SHP77 (cell line): Measurements from ENCODE around the gene SLC1A7.

Experiments
- DNase-seq, 2 experiments: peaks; one replicate each; lab custom pipeline; 2025; lab: John Stamatoyannopoulos, UW

SLC1A7 gene

DNA sequence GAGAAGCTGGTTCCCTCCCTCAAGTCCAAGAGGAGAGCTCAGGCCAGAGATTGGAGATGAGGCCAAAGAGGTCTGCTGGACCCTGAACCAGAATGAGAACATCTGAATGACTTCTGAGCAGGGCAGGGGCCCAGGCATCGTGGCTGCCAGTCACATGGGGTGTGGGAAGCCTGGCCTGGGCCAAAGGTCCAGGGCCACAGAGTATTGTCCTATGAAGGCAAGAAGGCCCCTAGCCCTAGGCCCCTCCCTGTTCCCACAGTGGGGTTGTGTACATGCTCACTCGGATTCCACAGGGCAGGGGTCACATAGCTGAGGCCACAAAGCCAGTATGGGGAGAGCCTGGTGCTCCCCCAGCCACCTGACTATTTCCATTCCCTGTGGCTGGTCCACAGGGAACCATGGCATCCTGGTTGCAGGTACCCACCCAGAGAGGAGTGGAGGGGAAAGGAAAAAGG lies 18.5 kb upstream of the SLC1A7 start:
- no peak for DNase-seq

DNA sequence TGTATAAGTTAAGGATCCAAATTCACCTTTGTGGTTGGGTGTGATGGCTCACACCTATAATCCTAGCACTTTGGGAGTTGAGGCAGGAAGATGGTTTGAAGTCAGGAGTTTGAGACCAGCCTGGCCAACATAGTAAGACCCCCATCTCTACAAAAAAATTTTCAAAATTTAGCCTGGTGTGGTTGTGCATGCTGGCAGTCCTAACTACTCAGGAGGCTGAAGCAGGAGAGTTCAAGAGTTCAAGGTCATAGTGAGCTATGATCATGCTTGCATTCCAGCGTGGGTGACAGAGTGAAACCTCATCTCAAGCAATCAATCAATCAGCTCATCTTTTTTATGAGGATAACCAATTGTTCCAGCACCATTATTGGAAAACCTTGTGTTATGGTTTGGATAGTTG lies 16.5 kb upstream of the SLC1A7 start:
- no peak for DNase-seq

DNA sequence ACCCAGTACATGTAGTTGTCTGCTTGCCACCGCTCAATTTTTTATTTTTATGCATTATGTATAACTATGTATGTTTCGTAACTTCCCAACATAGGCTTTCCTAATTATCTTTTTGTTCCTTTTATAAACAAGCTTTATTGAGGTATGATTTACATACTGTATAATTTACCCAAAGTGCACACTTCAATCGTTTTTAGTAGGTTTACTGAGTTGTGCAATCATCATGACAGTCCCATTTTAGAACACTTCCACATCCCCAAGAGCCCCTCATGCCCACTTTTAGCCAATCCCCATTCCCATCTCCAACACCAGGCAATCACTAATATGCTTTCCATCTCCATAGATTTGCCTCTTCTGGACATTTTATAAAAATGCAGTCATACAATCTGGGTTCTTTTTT lies 14.3 kb upstream of the SLC1A7 start:
- no peak for DNase-seq

DNA sequence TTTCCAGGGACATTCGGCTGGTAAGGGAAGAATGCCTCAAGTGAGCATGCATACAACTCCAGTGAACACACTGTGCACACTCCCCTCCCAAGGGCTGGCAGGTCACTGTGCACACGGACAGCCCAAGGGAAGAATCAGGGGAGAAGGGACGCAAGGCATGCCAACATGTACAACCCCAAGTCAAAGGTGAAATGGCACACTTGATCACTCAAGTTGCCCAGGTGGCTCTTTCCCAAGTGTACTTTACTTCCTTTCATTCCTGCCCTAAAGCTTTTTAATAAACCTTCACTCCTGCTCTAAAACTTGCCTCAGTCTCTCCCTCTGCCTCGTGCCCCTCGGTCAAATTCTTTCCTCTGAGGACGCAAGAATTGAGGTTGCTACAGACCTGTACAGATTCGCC lies 13.5 kb upstream of the SLC1A7 start:
- no peak for DNase-seq

DNA sequence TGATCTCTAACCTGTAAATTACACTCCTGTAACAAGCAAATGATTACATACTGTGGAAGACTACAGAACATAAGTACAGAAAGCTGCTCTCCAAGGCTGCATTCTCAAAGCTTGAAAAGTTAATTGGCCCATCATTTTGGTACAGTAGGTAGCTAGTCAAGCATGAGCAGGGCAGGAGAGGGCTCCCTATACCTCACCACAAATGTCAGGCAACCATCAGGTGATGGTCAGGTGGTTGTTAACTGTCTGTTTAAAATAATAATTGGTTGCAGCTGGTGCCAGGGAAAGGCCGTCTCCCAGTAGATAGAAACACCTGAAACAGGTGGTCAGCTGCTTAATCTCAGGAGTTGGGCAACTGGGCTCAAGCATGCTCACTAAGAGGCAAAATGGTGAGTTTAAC lies 13.1 kb upstream of the SLC1A7 start:
- no peak for DNase-seq

DNA sequence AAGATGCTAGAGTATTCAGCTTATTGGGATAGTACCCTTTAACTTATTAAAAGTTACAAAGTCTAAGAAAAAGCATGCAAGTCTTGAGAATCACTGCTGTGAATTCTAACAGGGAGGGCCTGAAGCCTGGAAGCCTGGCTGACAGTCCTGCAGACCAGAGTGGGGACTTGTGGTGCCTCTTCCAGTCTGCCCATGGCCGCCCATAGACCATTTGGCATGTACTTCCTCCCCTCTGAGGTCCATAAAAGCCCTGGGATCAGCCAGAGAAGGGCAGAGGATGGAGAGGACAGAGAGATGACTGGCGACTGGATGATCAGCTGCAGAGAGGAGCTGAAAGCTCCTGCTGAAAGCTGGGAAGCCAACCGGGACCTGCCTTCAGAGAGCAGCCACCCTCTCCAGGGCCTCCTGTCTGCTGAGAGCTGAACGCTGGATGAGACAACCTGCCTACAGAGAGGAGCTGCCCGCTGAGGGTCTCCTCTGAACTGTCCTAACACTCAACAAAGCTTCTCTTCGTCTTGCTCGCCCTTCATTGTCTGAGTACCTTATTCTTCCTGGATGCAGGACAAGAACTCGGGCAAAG lies 12.5 kb upstream of the SLC1A7 start:
- no peak for DNase-seq

DNA sequence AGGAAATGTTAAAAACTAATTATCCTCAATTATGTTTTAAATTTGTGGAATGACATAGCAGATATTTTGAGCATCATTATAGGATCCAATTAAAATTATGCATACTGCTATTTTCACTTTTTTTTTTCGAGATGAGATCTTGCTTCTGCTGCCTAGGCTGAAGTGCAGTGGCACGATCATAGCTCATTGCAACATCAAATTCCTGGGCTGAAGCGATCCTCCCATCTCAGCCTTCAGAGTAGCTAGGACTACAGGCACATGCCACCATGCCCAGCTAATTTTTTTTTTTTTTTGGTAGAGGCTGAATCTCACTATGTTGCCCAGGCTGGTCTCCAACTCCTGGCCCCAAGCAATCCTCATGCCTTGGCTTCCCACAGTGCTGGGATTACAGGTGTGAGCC lies 11.3 kb upstream of the SLC1A7 start:
- no peak for DNase-seq

DNA sequence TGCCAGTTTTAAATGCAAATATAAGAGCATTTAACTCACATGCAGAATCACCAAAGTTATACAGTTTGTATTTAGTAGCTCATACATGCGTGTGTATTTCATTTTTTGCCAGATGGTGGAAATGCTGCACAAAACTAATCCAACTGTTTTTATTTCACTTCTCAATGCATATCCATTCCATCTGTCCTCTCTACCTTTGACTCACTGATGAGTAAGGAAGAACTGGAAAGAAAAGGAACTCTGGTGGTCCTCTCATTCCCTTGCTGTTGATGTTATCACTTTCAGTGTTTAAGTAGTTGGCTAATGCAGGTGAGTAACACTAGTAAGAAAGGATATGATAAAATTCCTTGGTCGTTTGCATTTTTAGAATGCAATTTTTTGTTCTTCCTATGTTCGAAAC lies 5.7 kb upstream of the SLC1A7 start:
- DNase-seq: no peak

DNA sequence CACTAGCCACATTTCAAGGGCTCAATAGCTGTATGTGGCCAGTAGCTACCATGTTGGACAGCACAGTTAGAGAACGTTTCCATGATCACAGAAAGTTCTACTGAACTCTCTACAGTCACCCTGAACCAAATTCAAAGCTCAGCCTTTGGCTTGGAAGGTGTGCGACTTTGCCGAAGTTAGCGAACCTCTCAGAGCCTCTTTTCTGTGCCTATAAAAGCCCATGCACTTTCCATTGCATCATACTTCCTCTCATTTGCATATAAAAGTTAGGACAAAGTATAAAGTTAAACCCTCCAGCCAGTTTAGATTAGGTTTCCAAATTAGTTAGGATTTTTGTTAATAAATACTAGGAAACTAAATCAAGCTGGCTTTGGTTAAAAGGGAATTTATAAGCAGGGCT lies 4.7 kb upstream of the SLC1A7 start:
- DNase-seq: no peak

DNA sequence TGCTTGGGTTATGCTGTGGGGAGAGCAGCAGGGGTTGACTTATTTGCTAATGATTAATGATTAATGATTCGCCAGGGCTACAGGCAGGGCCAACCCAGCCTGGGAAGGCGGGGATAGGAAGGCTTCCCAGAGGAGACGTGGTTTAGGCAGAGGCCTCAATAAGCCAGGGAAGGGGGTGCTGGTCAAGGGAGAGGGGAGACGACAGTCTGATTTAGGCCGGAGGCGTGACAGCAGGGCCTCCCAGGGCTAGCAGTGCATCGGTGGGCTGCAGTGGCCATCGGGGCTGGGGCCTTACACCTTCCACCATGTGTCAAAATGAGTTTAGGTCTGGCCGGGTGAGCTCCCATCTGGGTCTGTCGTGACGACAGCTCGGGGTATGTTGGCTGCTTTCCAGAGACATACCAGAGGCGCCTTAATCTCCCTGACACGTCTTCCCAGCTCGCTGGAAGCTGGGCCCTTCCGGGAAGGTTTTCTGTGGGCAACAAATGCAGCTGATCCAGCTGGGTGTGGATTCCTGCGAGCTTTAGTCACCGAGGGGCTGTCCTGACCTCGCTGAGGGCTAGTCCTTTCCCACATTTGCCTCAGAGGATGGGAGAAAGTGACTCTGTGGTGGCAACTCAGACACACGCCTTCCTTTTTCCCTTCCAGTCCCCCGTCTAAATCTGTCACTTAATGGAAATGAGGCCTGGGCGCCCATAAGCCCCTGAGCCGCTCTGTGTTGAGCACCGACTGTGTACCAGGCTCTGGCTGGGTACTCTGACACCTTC lies 3.7 kb upstream of the SLC1A7 start:
- DNase-seq: no peak

DNA sequence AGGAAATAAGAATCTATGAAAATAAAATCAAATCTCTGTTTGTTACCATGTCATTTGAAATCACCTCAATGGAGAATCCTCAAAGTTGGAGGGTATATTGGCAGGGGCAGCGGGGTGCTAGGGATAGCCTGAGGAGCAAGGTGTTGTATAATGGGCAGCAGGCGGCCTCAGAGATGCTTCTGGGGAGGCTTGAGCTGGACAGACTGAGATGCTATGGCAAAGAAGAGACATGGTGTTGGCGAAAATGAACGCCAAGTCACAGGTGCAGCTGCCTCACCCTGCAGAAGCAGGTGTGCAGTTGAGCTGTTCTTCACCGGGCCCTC lies 3.1 kb upstream of the SLC1A7 start:
- no peak for DNase-seq

DNA sequence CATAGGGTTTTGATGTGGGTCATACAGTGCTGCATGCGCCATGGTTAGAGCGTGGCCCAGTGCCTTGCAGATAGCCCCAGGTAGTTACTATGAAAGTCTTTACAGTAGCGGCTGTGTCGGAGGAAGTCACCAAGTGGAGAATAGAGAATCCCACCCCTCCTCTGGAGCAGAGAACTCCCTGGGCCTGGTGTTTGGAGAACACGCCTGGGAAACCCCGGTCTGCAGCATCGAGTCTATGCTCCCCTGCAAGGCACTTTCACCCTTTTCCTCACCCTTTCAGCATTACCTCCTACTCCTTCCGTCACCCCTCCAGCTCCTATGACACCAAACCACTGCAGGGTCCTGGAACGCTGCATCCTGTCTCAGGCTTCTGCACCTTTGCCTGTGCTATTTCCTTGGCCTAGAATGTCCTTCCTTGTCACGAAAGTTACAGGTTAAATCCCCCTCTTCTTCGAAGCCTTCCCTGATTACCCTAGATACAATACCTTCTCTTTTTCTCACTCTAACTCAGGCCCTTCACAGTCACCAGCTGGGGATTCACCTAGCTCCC lies 2.7 kb upstream of the SLC1A7 start:
- DNase-seq: no peak

DNA sequence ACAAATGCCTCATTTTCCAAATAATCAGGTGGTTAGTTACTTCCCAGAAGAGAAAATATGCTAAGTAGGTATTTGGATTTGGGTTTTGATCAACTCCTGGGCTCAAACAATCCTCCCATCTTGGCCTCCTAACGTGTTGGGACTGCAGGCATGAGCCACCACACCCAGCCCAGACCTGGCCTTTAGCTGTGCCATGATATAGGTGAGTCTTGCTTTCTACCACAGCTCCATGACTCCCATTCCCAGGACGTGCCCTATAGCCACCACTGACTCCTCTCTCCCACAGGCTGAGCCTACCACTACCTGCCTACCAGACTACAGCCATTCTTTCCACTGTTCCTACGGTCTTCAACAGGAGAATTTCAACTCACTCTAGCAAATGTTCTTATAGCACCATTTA lies 1.8 kb upstream of the SLC1A7 start:
- no peak for DNase-seq

DNA sequence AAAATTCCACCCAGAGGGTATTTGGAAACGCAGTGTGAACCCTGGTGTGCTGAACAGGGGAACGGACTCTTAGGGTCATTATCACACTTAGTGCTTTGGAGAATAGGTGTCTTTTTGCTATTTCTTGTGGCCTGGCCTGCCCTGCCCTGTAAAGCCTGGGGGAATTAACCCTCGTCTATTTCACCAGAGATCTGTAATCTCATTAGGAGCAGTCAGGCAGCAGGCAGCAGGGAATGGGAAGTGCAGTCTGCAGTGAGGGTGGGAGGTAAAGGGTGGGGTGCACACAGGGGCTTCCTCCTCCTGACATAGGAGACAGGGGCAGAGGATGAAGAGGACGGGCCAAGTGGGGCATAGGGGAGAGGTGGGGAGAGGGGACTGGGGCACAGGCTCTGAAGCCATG lies 1.1 kb upstream of the SLC1A7 start:
- no peak for DNase-seq

DNA sequence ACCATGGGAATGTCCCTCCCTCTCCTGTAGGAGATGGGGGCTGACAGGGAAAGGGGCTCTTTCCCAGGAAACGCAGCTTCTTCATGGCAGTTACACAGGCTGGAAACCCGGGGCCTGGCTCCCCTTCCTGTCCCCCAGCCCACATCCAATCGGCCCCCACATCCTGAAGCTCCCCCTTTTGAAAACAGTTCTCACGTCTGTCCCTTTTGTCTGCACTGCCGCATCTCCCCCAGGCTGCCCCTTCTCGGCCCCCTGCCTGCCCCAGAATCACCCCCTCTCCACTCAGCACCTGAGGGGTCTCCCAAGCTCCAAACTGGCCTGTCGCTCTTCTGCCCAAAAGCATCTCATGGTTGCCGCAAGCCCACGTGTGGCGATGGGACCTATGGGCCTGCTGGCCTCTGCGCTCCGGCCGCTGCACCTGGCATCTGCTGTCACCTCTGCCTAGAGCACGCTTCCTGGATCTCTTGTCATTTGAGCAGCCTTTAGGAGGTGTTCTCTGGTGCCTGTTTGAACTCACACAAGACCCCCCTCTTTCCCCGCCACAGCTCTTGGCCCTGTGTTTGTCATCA lies 867 bp downstream of the SLC1A7 start:
- DNase-seq: no peak

DNA sequence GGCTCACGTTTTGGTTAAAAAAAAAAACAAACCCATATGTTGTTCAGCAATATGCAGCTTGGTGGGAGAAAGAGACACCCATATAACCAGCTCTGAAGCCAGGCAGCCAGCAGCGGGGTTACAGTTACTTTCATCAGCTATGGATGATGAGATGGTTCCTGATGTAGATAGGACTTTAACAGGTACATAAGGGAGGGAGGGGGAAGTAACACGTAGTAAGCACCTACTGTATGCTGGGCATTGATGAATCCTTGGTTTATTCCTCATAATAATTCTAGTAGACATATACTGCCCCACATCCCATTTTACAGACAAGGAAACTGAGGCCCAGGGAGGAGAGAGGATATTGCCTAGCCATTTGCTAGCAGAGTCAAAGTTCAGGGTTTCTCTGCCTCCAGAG lies 2.0 kb downstream of the SLC1A7 start:
- no peak for DNase-seq

DNA sequence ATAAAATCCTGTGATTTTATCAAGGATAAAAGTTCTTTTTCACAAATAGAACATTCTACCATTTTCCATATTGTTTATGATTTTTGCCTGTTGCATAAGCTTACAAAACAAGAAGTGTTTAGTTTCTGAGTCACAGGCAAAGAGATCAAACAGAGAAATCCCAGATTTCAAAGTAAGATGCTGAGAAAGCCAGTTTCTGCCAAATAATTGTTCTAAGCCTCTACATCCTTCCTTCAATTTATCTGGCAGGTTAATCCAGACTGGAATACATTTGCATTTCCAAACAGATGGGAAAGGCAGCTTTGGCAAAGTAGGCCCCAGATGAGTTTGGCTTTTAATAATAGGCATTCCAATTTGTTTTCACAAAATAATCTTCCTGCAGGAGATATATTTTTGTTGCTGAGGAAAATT lies 2.5 kb downstream of the SLC1A7 start:
- DNase-seq: no peak

DNA sequence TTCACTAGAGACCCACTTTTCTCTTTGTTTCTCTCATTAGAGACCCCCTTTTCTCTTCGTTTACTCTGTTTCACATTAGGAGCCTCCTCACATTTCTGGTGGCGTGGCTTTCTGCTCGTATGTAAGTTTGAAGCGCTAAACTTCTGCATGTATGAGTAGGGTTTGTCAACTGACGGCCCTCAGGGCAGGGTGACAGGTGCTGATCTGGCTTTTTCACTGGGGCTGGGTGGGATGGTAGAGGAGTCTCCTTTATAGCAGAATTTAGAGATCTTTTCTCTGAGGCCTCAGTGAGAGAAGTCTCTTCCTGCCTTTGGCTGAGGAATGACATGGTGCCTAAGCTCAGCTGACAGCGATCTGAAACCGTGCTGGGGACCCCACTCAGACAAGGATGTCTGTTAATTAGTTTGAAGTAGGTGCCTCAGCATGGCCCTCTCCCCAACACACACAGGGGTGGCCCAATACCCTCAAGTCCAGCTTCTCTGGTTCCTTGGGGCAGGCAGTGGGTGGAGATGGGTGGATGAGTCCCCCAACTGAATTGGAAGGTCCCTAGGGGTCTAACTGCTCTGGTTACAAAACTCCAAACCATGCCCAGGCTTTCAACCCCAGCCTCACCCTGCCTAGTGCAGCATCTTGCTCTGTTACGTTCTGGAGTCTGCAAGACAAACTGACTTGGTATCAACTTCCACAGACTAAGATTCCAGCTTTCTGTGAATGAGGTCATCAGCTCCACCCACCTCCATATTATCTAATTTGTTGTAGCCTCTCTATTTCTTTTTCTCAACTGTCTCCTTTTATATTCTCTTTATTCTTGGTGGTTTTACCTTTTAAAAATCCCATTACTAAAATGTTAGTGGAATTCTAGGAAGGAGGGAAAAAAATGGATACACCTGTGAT lies 3.2 kb downstream of the SLC1A7 start:
- DNase-seq: no peak

DNA sequence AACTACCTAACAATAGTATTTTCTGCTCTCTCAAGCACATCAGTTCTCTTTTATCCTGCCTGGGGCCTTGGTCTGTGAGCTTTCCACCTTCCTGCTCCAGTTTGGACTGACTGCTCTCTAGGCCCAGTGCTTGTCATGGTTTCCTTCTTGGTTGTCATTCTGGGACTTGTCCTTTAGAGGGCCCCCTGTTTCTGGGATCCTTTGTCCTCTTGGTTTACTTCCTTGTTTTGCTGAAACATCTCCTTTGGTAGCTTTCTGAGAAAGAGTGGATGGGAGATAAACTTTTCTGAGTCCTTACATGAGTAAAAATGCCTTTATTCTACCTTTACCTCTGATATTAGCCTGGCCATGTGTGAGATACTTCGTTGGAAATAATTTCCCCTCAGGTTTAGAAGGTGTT lies 4.7 kb downstream of the SLC1A7 start:
- DNase-seq: no peak

DNA sequence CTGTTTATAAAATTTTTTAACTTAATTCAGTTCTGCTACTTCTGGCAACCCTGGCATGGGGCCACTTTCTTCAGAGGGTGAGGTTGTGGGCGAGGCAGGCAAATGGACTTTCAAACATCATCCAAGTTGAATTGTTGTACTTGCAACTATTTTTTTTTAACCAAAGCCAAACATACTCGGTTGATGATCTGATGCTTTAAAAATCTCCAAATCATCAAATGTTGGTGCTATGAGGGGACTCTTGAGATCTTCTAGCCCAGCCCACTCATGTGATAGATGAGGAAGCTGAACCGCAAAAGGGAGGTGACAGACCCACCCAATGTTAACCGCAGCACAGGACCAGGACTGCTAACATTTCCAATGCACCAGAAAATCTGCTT lies 6.7 kb downstream of the SLC1A7 start:
- DNase-seq: no peak

DNA sequence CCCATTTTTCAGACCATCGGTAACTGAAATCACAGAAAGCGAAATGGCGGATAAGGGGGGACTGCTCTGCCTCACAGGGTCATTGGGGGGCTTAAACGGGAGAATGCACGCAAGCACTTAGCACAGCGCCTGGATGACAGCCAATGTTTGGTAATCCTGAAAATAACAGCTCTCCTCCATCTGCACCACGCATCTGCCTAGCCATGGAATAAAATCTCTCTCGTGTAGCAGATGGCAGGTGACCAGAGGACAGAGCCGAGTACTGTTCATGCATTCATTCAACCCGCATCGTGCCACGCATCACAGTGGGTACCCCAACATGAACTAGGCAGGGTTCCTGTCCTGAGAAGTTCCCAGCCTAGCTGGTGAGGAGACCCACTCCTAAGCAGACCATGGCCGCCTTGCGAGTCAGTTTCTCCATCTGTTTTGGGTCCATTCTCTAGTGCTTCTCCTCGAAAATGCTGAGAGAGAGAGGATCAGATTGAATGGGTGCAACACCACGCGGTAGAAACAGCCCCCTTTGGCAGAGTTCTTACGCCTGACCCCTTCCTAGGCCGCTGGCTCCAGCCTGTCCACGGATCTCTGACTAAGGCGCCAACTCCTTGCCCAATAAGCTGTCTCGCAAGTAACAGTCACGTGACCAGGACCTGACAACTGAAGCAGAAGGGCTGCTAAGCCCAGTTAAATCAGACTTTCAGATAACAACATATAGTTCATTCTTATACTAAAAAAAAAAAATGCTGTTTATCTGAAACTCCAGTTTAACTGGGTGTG lies 7.3 kb downstream of the SLC1A7 start:
- peak; percentile 19 to 67 for DNase-seq

DNA sequence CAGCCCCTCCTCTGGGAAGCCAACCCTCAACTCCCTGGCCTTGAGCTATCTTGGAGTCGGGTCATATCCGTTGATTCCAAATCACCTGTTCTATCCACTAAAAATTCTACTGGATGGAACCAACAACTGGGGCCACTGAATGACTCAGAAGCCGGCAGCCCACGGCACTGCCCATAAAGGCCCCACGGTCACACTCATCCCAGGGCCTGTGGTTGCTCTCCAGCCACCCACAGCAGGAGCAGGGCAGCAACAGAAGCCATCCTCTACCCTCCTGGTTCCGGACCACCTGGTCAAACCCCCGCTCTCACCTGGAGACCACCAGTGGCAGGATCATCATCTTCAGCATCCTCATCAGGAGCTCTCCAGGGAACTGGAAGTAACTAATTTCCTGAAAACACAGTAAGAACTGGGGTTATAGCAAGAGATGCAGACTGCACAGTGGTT lies 8.4 kb downstream of the SLC1A7 start:
- DNase-seq: no peak
